Ishikawa (cell line): ENCODE data around the gene SOCS1.

Experiments used
- CEBPB ChIP-seq: IDR thresholded peaks from 2 replicates; pipeline ENCODE4 v1.6.1; 2012
- CREB1 ChIP-seq: IDR thresholded peaks from 2 replicates; pipeline ENCODE4 v1.6.1; 2012; ENCODE audit warnings: low read depth
- EGR1 ChIP-seq: IDR thresholded peaks from 2 replicates; pipeline ENCODE4 v1.6.1; 2012
- EP300 ChIP-seq: IDR thresholded peaks from 2 replicates; pipeline ENCODE4 v1.6.1; 2012; ENCODE audit warnings: borderline replicate concordance
- FOXM1 ChIP-seq: IDR thresholded peaks from 2 replicates; pipeline ENCODE4 v1.6.1; 2012; ENCODE audit warnings: low read depth, borderline replicate concordance
- NFIC ChIP-seq: IDR thresholded peaks from 2 replicates; pipeline ENCODE4 v1.6.1; 2012
- RAD21 ChIP-seq: IDR thresholded peaks from 2 replicates; pipeline ENCODE4 v1.6.1; 2012; ENCODE audit warnings: low read depth
- TAF1 ChIP-seq: IDR thresholded peaks from 2 replicates; pipeline ENCODE4 v1.6.1; 2012; ENCODE audit warnings: low read depth, mild to moderate bottlenecking
- TCF12 ChIP-seq: IDR thresholded peaks from 2 replicates; pipeline ENCODE4 v1.6.1; 2012; ENCODE audit warnings: low read depth
- TEAD4 ChIP-seq: IDR thresholded peaks from 2 replicates; pipeline ENCODE4 v1.6.1; 2012
- YY1 ChIP-seq: IDR thresholded peaks from 2 replicates; pipeline ENCODE4 v1.6.1; 2012; ENCODE audit warnings: low read depth
- ZBTB7A ChIP-seq: IDR thresholded peaks from 2 replicates; pipeline ENCODE4 v1.6.1; 2012; ENCODE audit warnings: low read depth
- TF ChIP-seq, protein P1 (sequence below): IDR thresholded peaks from 2 replicates; pipeline ENCODE4 v1.6.1; 2012
- TF ChIP-seq, protein P2 (sequence below): IDR thresholded peaks from 2 replicates; pipeline ENCODE4 v1.6.1; 2012
- TF ChIP-seq, protein P3 (sequence below): IDR thresholded peaks from 2 replicates; pipeline ENCODE4 v1.6.1; 2012; ENCODE audit warnings: low read depth, mild to moderate bottlenecking

Gene SOCS1

DNA sequence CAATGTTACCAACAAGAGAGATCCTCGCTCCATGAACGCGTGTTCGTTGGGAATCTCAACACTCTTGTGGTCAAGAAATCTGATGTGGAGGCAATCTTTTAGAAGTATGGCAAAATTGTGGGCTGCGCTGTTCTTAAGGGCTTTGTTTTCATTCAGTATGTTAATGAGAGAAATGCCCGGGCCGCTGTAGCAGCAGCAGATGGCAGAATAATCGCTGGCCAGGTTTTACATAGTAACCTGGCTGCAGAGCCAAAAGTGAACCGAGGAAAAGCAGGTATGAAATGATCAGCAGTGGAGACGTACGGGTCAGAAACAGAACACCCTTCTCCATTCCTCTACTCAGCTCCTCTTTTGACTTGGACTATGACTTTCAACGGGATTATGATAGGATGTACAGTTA is 13.3 kb downstream of the SOCS1 start:
- TF ChIP-seq, protein P1, sequence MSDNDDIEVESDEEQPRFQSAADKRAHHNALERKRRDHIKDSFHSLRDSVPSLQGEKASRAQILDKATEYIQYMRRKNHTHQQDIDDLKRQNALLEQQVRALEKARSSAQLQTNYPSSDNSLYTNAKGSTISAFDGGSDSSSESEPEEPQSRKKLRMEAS, result no peak
- TF ChIP-seq TAF1, result no peak
- no peak for TF ChIP-seq NFIC
- TF ChIP-seq FOXM1, result no peak
- TF ChIP-seq CEBPB, result no peak
- no peak for TF ChIP-seq ZBTB7A
- TF ChIP-seq, protein P2, sequence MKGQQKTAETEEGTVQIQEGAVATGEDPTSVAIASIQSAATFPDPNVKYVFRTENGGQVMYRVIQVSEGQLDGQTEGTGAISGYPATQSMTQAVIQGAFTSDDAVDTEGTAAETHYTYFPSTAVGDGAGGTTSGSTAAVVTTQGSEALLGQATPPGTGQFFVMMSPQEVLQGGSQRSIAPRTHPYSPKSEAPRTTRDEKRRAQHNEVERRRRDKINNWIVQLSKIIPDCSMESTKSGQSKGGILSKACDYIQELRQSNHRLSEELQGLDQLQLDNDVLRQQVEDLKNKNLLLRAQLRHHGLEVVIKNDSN, result no peak
- no peak for TF ChIP-seq TCF12
- TF ChIP-seq RAD21, result no peak
- no peak for TF ChIP-seq CREB1
- TF ChIP-seq EP300, result no peak
- no peak for TF ChIP-seq TEAD4
- TF ChIP-seq, protein P3, sequence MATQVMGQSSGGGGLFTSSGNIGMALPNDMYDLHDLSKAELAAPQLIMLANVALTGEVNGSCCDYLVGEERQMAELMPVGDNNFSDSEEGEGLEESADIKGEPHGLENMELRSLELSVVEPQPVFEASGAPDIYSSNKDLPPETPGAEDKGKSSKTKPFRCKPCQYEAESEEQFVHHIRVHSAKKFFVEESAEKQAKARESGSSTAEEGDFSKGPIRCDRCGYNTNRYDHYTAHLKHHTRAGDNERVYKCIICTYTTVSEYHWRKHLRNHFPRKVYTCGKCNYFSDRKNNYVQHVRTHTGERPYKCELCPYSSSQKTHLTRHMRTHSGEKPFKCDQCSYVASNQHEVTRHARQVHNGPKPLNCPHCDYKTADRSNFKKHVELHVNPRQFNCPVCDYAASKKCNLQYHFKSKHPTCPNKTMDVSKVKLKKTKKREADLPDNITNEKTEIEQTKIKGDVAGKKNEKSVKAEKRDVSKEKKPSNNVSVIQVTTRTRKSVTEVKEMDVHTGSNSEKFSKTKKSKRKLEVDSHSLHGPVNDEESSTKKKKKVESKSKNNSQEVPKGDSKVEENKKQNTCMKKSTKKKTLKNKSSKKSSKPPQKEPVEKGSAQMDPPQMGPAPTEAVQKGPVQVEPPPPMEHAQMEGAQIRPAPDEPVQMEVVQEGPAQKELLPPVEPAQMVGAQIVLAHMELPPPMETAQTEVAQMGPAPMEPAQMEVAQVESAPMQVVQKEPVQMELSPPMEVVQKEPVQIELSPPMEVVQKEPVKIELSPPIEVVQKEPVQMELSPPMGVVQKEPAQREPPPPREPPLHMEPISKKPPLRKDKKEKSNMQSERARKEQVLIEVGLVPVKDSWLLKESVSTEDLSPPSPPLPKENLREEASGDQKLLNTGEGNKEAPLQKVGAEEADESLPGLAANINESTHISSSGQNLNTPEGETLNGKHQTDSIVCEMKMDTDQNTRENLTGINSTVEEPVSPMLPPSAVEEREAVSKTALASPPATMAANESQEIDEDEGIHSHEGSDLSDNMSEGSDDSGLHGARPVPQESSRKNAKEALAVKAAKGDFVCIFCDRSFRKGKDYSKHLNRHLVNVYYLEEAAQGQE, result no peak
- TF ChIP-seq YY1, result no peak
- no peak for TF ChIP-seq EGR1

DNA sequence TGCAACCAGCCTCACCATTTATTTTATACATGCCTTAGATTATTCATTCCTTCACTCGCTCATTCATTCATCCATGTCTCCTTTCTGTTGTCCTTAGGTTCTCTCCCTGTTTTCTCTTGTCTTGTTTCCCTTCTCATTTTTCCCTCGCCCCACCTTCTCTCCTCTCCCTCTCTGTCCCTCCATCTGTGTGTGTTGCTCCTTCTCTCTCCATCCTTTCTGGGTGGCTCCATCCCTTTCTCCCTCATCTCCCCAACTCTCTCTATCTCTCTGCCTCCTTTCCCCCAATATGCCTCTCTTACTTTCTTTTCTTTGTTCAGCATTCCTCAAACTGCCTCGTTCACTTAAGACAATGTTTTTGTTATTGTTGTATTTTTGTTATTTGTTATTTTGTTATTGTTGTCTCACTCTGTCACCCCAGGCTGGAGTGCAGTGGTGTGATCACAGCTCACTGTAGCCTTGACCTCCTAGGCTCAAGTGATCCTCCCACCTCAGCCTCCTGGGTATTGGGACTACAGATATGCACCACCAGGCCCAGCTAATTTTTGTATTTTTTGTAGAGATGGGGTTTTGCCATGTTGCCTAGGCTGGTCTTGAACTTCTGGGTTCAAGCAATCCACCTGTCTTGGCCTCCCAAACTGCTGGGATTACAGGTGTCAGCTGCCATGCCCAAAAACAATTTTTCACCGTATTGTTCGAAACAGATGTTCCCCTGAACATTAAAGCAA is 14.4 kb downstream of the SOCS1 start:
- TF ChIP-seq, protein P1, result no peak

DNA sequence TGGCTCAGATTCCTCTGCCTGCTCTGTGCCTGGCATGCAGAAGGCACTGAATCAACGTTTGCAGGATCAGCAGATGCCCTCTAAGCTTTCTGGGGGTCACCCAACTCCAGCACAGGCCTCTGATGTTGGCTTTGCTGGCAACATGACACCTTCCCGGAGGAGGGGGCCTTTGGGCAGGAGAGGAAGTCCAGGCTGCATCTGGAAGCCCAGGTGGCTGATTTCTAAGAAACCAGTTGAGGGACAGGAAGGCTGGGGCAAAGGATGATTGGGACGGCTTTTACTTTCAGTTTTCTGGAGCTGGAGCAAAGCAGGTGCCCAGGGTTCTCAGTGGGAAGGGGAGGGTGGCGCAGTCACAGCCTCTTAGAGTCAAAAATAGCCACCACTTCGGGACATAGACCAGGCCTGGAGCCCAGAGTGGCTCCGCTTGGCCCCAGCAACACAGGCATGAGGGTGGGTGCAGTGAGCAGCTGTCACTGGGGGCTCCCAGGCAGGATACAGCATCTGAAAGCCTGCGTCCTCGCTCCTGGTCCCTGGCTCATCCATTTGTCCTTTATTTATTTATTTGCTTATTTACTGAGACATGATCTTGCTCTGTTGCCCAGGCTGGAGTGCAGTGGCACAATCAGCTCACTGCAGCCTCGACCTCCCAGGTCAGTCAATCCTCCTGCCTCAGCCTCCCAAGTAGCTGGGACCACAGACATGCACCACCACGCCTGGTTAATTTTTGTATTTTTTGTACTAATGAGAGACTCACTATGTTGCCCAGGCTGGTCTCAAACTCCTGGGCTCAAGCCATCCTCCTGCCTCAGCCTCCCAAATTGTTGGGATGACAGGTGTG is 15.1 kb downstream of the SOCS1 start:
- TF ChIP-seq TEAD4 (no peak), TAF1 (no peak), TCF12 (no peak)

DNA sequence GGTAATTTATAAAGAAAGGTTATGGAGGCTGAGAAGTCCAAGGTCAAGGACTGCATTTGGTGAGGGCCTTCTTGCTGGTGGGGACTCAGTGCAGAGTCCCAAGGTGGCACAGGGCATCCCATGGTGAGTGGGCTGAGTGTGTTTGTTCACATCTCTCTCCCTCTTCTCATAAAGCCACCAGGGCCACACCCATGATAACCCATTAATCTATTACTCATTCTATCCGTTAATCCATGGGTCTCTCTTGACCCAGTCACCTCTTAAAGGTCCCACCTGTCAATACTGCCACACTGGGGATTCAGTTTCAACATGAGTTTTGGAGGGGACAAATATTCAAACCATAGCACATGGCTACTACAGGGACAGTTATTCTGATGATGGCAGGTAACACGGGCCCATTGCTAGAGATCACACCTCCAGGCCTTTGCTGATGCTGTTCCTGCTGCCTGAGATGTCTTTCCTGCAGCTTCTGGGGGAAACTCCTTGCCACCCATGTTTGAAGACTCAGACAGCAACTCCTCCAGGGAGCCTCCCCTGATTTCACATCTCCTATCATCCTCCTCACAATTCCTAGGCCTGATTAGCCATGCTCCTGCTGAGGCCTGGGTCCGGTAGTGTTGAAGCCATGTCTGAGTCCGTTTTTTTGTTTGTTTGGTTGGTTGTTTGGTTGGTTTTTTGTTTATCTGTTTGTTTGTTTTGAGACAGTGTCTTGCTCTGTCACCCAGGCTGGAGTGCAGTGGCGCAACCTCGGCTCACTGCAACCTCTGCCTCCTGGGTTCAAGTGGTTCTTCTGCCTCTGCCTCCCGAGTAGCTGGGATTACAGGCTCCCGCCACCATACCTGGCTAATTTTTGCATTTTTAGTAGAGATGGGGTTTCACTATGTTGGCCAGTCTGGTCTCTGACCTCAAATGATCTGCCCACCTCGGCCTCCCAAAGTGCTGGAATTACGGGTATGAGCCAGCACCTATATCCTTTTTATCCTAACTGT is 16.1 kb downstream of the SOCS1 start:
- no peak for TF ChIP-seq FOXM1
- no peak for TF ChIP-seq YY1
- TF ChIP-seq, protein P3, result no peak
- TF ChIP-seq TEAD4, result no peak
- no peak for TF ChIP-seq ZBTB7A
- TF ChIP-seq NFIC, result no peak
- no peak for TF ChIP-seq TCF12
- TF ChIP-seq, protein P2, result no peak
- TF ChIP-seq CEBPB, result no peak
- no peak for TF ChIP-seq CREB1
- TF ChIP-seq EGR1, result no peak
- no peak for TF ChIP-seq EP300
- TF ChIP-seq TAF1, result no peak
